ENCODE results near the gene GADD45A.
"Not testable (repeated sequence)": the region's sequence is repeated elsewhere in the genome, so short reads cannot be mapped to it uniquely, and the experiment has no call there.

Gene GADD45A, protein sequence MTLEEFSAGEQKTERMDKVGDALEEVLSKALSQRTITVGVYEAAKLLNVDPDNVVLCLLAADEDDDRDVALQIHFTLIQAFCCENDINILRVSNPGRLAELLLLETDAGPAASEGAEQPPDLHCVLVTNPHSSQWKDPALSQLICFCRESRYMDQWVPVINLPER

GRCh38 chr1:67685067-67685557 lies at the start of gene GADD45A:
TSS of gene GADD45A (plus strand) at chr1:67685201. CDS start at chr1:67685495, 294 bp downstream.
- peak; percentile 84 to 91 for DNase-seq (ENCODE audit: low read depth in 1 of 2, low spot score in 1 of 2)

GRCh38 chr1:67636146-67636545 lies 48.9 kb upstream of the GADD45A start:
- DNase-seq (ENCODE audit: low read depth in 1 of 2, low spot score in 1 of 2), result no peak

DNA sequence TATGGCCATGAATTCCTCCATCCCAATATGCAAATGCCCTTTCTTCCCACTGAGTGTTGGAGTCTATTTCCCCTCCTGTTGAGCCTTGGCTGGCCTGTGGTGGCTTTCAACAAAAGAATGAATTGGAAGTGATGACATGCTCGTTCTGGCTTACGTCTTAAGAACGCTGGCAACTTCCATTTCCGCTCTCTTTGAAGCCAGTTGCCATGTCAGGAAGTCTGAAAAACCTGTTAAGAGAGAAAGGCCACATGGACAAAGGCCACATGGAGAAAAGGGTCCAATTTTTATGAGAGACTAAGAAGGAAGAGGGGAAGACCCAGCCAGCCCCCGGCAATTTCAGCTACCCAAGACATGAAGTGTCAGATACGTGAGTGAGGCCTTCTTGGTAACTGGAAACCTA lies 45.6 kb upstream of the GADD45A start:
- DNase-seq (ENCODE audit: low read depth in 1 of 2, low spot score in 1 of 2), result no peak

DNA sequence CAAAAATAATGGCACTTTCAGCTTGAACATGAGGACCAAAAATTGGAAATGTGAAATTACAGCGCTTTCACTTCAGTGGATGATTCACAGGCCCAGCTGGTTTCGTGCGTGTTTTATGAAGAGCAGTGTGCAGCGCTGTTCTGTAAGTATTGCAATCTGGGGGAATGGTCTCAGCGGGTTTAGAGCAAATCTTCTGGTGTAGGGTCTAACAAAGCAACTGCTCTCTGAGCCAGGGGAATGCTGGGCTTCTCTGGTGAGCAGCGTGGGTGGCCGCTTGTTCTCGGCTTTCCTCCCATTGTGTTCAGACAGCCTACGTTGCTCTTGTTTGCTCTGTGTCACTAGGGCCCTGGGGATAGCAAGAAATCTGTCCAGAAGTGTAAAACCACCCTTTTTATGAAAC lies 42.4 kb upstream of the GADD45A start:
- DNase-seq (ENCODE audit: low read depth in 1 of 2, low spot score in 1 of 2), result no peak

- DNase-seq (ENCODE audit: low read depth in 1 of 2, low spot score in 1 of 2), result no peak
Observed at GRCh38 chr1:67644566-67644965, 40.4 kb upstream of the GADD45A start.

DNA sequence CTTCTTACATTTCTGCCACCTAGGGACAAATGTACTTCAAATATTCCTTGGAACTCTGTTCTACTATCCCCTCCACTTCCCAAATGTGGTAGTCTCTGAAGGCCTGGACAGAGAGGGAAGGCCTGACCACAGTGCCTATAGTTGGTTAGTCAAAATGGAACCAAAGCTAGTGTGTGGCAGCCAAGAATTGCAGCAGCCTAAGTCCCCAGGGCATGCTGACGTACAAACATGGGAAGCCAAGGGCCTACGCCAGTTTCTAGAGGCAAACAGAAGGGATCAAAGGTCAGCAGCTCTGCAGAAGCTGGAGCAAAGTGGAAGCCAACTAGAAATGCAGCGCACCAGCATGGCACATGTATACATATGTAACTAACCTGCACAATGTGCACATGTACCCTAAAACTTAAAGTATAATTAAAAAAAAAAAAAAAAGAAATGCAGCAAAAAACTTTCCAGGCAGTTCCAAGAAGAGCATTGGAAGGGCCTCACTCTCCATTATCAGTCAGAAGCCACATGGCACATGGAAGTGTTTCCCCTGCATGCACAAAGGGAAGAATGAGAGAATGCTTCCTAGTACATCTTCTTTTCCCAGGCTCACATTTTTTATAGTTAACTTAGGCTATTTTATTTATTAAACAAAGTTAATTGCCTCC lies 39.4 kb upstream of the GADD45A start:
- DNase-seq (ENCODE audit: low read depth in 1 of 2, low spot score in 1 of 2), result no peak

- no peak for DNase-seq (ENCODE audit: low read depth in 1 of 2, low spot score in 1 of 2)
Observed at GRCh38 chr1:67646145-67647035, 38.6 kb upstream of the GADD45A start.

DNA sequence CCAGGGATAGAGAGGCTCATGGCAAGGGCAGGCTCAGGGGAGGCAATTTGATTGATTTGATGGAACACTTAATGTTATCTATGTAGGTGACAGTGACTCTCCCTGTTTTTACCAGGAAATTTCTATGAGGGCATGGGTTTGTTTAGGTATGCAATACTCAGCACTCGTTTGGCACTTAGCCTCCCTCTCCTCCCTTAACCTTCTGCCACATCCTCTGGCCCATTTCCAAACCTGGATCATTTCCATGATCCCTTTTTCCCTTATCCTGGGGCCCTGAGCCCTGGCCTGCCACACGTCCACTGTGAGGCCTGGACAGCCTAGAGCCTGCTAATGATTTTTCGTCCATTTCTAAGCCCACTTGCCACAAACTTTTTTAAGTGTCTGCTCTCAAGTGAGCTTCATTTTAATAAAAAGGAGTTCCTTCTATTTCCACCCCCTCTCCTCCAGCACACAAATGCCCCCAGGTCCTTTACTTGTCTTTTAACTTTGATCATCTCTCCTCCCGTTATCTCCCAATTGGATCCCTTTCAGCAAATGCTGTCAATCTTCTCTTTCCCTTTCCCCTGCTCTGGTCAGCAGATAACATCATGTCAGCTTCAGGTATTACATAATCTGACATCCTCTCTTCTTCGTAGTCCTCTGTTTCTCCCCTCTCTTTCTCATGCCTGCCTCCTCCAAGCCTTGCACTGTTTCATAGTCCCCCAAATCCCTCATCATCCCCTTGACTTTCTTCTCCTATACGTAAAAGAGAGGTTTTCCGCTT lies 37.8 kb upstream of the GADD45A start:
- no peak for DNase-seq (ENCODE audit: low read depth in 1 of 2, low spot score in 1 of 2)

- no peak for DNase-seq (ENCODE audit: low read depth in 1 of 2, low spot score in 1 of 2)
Observed at GRCh38 chr1:67647814-67648358, 37.1 kb upstream of the GADD45A start.

DNA sequence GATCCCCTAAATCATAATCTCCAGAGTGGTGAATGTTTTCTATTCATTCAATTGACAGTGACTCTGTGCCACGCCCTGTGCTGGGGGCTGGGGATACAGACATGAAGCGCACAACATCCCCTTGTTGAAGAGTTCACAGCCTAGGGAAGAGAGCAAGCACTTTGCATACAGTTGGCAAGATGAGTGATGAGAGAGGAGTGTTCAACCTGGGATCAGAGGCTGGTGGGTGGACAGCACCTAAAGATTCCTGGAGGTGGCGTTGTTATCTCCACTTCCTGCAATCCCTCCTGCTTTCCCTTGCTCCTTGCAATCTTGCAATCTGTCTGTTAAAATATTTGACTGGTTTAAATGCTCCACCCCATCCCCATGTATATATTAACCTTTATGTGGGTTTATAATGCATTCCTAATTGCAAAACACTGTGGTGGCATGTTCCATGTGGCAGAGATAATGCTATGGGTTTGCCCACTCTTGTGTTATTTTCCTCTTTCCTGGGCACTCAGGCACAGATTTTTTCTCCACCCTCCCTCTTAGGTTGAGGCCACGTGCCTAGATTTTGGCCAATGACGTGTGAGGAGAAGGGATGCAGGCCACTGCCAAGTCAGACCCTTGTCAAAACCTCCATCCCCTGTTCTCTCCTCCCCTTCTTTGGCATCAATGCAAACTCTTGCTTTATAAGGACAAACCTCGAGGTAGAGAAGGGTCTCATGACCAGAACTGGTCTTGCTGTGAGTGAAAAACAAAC lies 36.2 kb upstream of the GADD45A start:
- no peak for DNase-seq (ENCODE audit: low read depth in 1 of 2, low spot score in 1 of 2)

GRCh38 chr1:67650061-67650460 lies 34.9 kb upstream of the GADD45A start:
- no peak for DNase-seq (ENCODE audit: low read depth in 1 of 2, low spot score in 1 of 2)

- DNase-seq (ENCODE audit: low read depth in 1 of 2, low spot score in 1 of 2), result no peak
Observed at GRCh38 chr1:67651031-67651430, 34.0 kb upstream of the GADD45A start.

GRCh38 chr1:67652800-67653199 lies 32.2 kb upstream of the GADD45A start:
- no peak for DNase-seq (ENCODE audit: low read depth in 1 of 2, low spot score in 1 of 2)

- DNase-seq (ENCODE audit: low read depth in 1 of 2, low spot score in 1 of 2), result no peak
Observed at GRCh38 chr1:67653304-67653703, 31.7 kb upstream of the GADD45A start.

DNA sequence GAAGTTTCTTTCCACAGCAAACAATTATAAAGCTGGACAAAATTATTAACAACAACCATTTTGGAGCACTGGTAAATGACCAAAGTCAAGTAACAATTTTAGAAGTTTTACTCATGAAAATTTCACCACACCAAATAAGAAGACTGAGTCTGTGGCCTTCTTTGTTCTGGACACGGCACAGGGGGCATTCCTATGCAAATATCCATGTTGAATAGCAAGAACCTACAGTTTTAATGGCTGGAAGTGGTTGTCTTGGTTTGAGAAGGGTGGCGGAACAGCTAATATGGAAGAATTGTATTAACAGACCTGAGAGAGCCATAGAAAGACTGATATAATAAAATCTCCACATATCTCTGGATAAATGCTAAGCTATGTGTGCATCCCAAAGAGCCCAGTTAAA lies 29.4 kb upstream of the GADD45A start:
- DNase-seq (ENCODE audit: low read depth in 1 of 2, low spot score in 1 of 2), result no peak

DNA sequence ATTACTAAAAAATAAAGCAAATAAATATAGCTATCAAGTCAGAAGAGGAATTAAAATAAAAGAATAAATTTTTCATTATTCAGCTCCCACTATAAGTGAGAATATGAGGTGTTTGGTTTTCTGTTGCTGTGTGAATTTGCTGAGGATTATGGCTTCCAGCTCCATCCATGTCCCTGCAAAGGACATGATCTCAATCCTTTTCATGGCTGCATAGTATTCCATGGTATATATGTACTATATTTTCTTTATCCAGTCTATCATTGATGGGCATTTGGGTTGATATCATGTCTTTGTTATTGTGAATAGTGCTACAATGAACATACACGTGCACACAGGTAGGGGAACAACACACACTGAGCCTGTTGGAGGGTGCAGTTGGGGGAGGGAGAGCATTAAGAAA lies 27.8 kb upstream of the GADD45A start:
- DNase-seq (ENCODE audit: low read depth in 1 of 2, low spot score in 1 of 2), result not testable (repeated sequence)

DNA sequence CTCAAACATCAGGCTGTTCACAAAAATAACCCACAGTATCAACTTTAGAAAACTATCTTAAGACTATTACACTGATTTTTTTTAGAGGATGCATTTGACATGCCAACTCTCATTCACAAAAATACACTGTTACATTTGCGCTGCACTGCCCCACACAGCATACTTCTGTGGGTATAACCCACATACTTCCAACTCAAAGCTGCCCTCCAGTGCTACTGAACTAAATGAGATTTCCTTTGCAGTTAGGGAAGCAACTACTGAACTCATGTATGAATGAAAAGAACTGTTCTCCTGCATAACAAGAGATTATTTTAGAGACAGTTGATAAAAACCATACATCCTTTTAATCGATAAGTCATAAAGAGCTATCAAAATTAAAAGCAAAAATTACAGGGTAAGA lies 25.8 kb upstream of the GADD45A start:
- no peak for DNase-seq (ENCODE audit: low read depth in 1 of 2, low spot score in 1 of 2)

GRCh38 chr1:67662884-67663283 lies 22.1 kb upstream of the GADD45A start:
- no peak for DNase-seq (ENCODE audit: low read depth in 1 of 2, low spot score in 1 of 2)

DNA sequence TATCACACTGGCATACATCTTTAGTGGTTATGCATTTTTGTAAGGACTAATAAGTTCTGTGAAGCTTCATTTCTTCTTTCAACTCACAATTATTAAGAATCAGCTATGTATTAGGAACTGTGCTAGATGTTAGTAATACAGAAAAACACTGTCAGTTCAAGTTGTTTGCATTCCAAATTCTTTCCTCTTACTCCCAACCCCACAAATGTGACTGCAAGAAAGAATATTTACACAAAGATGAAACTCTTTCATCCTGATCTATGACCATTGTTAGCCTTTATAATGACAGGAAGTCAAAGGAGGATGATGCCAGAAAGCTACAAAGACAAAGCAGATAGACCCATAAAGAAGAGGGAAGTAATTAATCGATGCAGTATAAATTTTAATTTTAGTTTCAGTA lies 21.0 kb upstream of the GADD45A start:
- DNase-seq (ENCODE audit: low read depth in 1 of 2, low spot score in 1 of 2), result no peak

DNA sequence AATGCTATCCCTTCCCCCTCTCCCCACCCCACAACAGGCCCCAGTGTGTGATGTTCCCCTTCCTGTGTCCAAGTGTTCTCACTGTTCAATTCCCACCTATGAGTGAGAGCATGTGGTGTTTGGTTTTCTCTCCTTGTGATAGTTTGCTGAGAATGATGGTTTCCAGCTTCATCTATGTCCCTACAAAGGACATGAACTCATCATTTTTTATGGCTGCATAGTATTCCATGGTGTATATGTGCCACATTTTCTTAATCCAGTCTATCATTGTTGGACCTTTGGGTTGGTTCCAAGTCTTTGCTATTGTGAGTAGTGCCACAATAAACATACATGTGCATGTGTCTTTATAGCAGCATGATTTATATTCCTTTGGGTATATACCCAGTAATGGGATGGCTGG lies 19.7 kb upstream of the GADD45A start:
- DNase-seq (ENCODE audit: low read depth in 1 of 2, low spot score in 1 of 2), result not testable (repeated sequence)
